Adipocyte (in vitro differentiated cells): ENCODE measurements around the gene CES3.
"Not testable (repeated sequence)": the region's sequence is repeated elsewhere in the genome, so short reads cannot be mapped to it uniquely, and the experiment has no call there.

Experiments
- DNase-seq: peaks from one replicate; pipeline ENCODE4 v3.0.0-alpha.2; 2015; ENCODE audit warnings: low read depth
- H3K27me3 ChIP-seq: replicated peaks from 2 replicates; pipeline ENCODE4 v1.7.0; 2013; ENCODE audit warnings: mild to moderate bottlenecking, low read length, moderate library complexity; ENCODE audit not compliant: control insufficient read depth, insufficient read depth
- H3K36me3 ChIP-seq: 2 replicates; pipeline ENCODE4 v1.7.0; 2013; ENCODE audit warnings: low read length, mild to moderate bottlenecking, moderate library complexity; ENCODE audit not compliant: control insufficient read depth, insufficient read depth, severe bottlenecking
- H3K4me1 ChIP-seq: 2 replicates; pipeline ENCODE4 v1.7.0; 2013; ENCODE audit warnings: mild to moderate bottlenecking, low read length, moderate library complexity; ENCODE audit not compliant: control insufficient read depth, insufficient read depth
- H3K4me3 ChIP-seq: 2 replicates; pipeline ENCODE4 v1.7.0; 2013; ENCODE audit warnings: mild to moderate bottlenecking, low read length, moderate library complexity
- H3K9ac ChIP-seq: 2 replicates; pipeline ENCODE4 v1.7.0; 2013; ENCODE audit warnings: mild to moderate bottlenecking, low read length, moderate library complexity
- H3K9me3 ChIP-seq: 2 replicates; pipeline ENCODE4 v1.7.0; 2013; ENCODE audit warnings: mild to moderate bottlenecking, low read length, moderate library complexity; ENCODE audit not compliant: control insufficient read depth

Gene CES3

GRCh38 chr16:66937725-66938337 lies 23.2 kb upstream of the CES3 start:
- no peak overlapping the region for H3K9ac ChIP-seq
- H3K36me3 ChIP-seq = peaks cover 43% of the 10 kb centered on the region
- no peaks in the 10 kb centered on the region for H3K9me3 ChIP-seq
- H3K27me3 ChIP-seq = no peaks in the 10 kb centered on the region
- no peak overlapping the region for H3K4me3 ChIP-seq
- peaks cover 24% of the 10 kb centered on the region for H3K4me1 ChIP-seq
- DNase-seq = no peak

DNA sequence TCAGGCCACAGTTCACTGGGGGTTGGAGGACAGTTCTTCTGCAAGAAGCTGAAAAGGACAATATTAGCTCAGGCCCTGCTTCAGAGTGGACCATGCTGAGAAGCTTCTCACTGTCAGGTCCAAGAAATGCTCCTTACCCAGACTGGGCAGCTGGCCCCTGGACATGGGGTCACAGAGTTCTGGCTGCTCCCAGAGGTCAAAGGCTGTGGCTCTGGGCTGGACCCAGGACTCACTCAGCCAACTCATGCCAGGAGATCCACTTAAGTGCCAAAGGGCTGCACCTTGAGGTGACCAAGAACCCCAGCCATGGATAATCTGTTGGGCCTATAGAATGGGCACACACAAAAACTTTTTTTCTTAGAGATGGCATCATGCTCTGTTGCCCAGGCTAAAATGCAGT lies 21.7 kb upstream of the CES3 start:
- Histone ChIP-seq H3K36me3 (peaks cover 56% of the 10 kb centered on the region), H3K9ac (no peak overlapping the region), H3K9me3 (no peaks in the 10 kb centered on the region), H3K27me3 (no peaks in the 10 kb centered on the region), H3K4me3 (no peak overlapping the region), H3K4me1 (peaks cover 16% of the 10 kb centered on the region)
- no peak for DNase-seq

DNA sequence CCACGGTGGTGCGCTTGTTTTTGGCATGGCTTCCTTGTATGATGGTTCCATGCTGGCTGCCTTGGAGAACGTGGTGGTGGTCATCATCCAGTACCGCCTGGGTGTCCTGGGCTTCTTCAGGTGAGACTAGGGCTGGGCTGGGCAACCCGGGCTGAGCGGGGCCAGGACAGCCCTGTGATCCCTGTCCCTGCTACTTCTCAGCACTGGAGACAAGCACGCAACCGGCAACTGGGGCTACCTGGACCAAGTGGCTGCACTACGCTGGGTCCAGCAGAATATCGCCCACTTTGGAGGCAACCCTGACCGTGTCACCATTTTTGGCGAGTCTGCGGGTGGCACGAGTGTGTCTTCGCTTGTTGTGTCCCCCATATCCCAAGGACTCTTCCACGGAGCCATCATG lies 20.8 kb upstream of the CES3 start:
- H3K4me1 ChIP-seq = peaks cover 16% of the 10 kb centered on the region
- H3K36me3 ChIP-seq = peaks cover 56% of the 10 kb centered on the region
- H3K9me3 ChIP-seq = no peaks in the 10 kb centered on the region
- no peaks in the 10 kb centered on the region for H3K27me3 ChIP-seq
- no peak overlapping the region for H3K9ac ChIP-seq
- no peak for DNase-seq
- H3K4me3 ChIP-seq = no peak overlapping the region

GRCh38 chr16:66942981-66943380 lies 18.1 kb upstream of the CES3 start:
- Histone ChIP-seq H3K27me3 (no peaks in the 10 kb centered on the region), H3K9me3 (no peaks in the 10 kb centered on the region), H3K4me1 (peaks cover 6% of the 10 kb centered on the region), H3K36me3 (peaks cover 51% of the 10 kb centered on the region), H3K9ac (no peak overlapping the region), H3K4me3 (no peak overlapping the region)
- no peak for DNase-seq

DNA sequence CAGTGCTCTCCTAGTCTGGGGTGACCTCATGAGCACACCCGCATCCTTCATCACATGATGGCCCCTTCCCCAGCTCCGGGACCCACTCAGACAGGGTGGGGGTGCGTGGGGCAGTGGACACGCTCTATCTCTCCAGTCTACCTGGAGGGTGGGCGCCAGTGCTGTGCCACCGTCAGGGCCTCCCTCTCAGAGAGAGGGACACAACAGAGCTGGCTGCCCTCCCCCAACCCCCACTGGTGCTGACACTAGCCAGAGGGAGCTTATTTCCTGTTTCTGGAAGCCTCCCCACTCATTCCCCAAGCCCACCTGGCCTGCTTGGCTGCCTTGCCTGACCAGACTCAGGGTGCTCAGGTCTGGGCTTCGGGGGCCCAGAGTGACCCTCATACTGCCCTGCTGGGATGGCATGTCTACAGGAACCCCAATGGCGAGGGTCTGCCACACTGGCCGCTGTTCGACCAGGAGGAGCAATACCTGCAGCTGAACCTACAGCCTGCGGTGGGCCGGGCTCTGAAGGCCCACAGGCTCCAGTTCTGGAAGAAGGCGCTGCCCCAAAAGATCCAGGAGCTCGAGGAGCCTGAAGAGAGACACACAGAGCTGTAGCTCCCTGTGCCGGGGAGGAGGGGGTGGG lies 17.5 kb upstream of the CES3 start:
- H3K27me3 ChIP-seq = peaks cover 3% of the 10 kb centered on the region
- no peak overlapping the region for H3K4me3 ChIP-seq
- H3K4me1 ChIP-seq = peaks cover 11% of the 10 kb centered on the region
- no peak overlapping the region for H3K9ac ChIP-seq
- H3K9me3 ChIP-seq = no peaks in the 10 kb centered on the region
- DNase-seq = no peak
- H3K36me3 ChIP-seq = peaks cover 48% of the 10 kb centered on the region

DNA sequence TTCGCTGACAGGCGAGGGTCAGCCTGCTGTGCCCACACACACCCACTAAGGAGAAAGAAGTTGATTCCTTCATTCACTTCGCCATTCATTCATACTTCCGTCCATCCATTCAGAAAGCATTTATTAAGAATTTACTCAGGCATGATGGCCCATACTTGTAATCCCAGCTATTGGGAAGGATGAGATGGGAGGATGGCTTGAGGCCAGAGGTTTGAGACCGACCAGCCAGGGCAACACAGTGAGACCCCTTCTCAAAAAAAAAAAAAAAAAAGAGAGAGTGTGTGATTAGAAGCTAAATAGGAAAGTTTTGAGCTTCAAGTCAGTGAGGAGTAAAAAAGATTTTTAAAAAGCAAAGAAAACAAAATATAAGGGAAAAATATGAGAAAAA lies 17.0 kb upstream of the CES3 start:
- H3K4me3 ChIP-seq = no peak overlapping the region
- H3K9me3 ChIP-seq = no peaks in the 10 kb centered on the region
- H3K27me3 ChIP-seq = peaks cover 8% of the 10 kb centered on the region
- H3K4me1 ChIP-seq = peaks cover 17% of the 10 kb centered on the region
- peaks cover 44% of the 10 kb centered on the region for H3K36me3 ChIP-seq
- no peak for DNase-seq
- H3K9ac ChIP-seq = no peak overlapping the region

DNA sequence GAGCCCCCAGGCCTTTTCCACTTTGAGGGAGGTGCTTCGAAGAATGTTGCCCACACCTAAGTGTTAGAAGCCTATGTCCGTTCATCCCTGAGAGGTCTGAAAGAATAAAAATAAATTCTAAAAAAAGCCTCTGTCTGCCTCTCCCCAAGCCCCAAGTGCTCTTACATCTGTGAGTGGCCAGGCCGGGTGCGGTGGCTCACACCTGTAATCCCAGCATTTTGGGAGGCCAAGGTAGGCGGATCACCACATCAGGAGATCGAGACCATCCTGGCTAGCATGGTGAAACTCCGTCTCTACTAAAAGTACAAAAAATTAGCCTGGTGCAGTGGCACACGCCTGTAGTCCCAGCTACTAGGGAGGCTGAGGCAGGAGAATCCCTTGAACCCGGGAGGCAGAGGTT lies 16.1 kb upstream of the CES3 start:
- H3K4me1 ChIP-seq = peaks cover 24% of the 10 kb centered on the region
- H3K9ac ChIP-seq, H3K9me3 ChIP-seq, H3K4me3 ChIP-seq, DNase-seq: not testable (repeated sequence)
- peaks cover 11% of the 10 kb centered on the region for H3K27me3 ChIP-seq
- H3K36me3 ChIP-seq = peaks cover 41% of the 10 kb centered on the region

DNA sequence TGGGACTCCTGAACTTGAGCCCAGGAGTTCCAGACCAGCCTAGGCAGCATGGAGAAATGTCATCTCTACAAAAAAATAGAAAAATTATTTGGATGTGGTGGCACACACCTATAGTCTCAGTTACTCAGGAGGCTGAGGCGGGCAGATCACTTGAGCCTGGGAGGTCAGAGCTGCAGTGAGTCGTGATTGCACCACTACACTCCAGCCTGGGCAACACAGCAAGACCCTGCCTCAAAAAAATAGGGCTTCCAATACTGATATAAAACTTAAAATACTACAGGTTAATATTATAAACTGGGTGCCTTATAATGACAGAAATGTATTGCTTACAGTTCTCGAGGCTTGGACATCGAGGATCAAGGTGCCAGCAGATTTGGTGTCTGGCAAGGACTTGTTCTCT lies 15.1 kb upstream of the CES3 start:
- DNase-seq = no peak

GRCh38 chr16:66946541-66946940 lies 14.5 kb upstream of the CES3 start:
- H3K36me3 ChIP-seq = peaks cover 26% of the 10 kb centered on the region
- H3K4me3 ChIP-seq = no peak overlapping the region
- peaks cover 11% of the 10 kb centered on the region for H3K27me3 ChIP-seq
- H3K9me3 ChIP-seq = peaks cover 1% of the 10 kb centered on the region
- no peak for DNase-seq
- peaks cover 24% of the 10 kb centered on the region for H3K4me1 ChIP-seq
- no peak overlapping the region for H3K9ac ChIP-seq

More for the DNA sequence above, 15.1 kb upstream of the CES3 start:
- H3K9ac ChIP-seq = no peak overlapping the region
- H3K36me3 ChIP-seq = peaks cover 32% of the 10 kb centered on the region
- H3K27me3 ChIP-seq = peaks cover 11% of the 10 kb centered on the region
- H3K4me3 ChIP-seq = no peak overlapping the region
- H3K9me3 ChIP-seq = no peaks in the 10 kb centered on the region
- H3K4me1 ChIP-seq = peaks cover 24% of the 10 kb centered on the region

- Histone ChIP-seq H3K4me1 (peaks cover 24% of the 10 kb centered on the region), H3K36me3 (peaks cover 22% of the 10 kb centered on the region), H3K27me3 (peaks cover 11% of the 10 kb centered on the region), H3K4me3 (no peak overlapping the region), H3K9ac (no peak overlapping the region), H3K9me3 (peaks cover 4% of the 10 kb centered on the region)
- DNase-seq = no peak
Observed at GRCh38 chr16:66946974-66947301, 14.1 kb upstream of the CES3 start.

DNA sequence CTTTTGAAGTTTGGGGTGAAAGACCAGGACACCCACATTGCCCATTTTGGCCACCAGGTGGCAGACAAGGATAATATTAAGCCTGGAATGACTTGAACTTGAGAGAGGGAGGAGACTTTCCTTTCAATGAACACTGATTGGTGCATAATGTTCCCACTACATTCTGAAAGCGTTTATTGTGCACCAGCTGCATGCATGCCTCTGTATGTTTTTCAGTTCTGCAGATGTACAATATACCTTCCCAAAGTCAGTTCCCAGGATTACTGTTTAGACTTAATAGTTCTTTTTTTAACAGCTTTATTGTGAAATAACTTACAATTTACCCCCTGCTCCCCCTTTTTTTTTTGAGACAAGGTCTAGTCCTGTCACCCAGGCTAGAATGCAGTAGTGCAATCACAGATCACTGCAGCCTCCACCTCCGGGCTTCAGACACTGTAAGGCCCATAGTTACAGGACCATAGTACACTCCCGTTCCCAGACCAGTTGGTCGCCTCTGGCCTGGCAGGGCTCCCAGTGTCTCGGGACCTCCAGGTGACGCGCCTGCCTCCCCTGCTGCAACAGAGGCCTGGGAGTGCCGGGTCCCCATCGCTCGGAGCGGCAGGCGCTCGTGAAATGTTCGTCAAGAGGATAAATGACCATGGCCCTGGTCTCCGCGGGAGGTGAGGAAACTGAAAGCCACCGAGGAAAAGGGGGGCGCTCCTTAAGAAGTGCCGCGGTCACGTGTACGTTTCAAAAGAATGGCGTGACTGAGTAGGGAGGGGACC lies 13.6 kb upstream of the CES3 start:
- peaks cover 4% of the 10 kb centered on the region for H3K9me3 ChIP-seq
- DNase-seq = peak; percentile 96
- H3K27me3 ChIP-seq = peaks cover 11% of the 10 kb centered on the region
- H3K9ac ChIP-seq = peak overlapping the region; percentile 34
- peak overlapping the region; percentile 77 for H3K4me3 ChIP-seq
- H3K36me3 ChIP-seq = peaks cover 16% of the 10 kb centered on the region
- peaks cover 24% of the 10 kb centered on the region for H3K4me1 ChIP-seq
